HG03097 (cell line): ENCODE results near the gene CARM1.

Experiments
- ATAC-seq: cut with Tn5 transposase; IDR thresholded peaks from one replicate; pipeline ENCODE4 v1.9.1; 2021; ENCODE audit not compliant: unreplicated experiment, low FRiP score

Gene CARM1

DNA sequence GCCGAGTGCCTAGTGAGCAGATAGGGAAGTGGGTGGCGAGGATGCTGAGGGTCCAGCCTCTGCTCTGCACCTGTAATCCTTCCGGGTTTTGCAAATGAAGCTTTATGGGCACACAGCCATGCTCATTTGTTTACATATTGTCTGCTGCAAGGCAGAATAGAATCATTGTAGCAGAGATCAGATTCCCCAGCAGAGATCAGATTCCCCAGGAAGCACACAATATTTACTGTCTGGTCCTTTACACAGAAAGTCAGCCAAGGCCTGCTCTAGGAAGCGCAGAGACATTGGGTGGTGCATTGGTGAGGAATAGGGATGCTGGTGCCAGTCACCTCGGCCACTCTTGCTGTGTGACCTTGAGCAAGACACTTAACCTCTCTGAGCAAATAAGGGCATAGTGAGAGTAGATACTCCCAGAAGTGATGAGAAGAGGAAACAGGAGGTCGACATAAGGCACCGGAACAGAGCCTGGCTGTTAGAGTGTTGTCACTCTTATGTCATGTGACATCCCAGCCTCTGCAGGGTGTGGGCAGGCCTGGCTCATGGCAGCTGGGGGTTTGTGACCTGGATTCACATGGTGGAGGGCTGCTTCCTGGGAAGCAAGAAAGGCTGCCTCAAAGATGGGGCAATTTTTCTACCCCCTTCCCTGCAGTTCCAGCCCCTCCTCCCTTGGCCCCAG is 25.6 kb downstream of the CARM1 start:
- ATAC-seq, result no peak

DNA sequence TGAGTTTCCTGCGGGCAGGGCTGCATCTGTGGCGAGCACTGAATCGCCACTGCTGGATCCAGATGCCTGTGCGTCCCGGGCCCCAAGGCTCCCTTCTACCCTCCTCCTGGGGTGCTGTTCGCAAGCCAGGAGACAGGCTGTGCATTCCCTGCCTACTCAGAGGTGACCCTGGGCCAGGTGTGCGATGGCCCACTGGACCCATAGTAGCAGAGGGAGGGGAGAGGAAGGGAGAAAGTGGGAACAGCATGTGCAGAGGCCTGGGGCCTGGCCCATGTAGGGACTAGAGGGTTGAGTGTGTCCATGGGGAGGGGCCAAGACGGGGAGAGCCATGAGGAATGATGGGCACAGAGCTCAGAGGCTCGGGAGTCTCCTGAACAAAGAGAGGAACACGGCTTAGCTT is 27.3 kb downstream of the CARM1 start:
- ATAC-seq, result no peak

DNA sequence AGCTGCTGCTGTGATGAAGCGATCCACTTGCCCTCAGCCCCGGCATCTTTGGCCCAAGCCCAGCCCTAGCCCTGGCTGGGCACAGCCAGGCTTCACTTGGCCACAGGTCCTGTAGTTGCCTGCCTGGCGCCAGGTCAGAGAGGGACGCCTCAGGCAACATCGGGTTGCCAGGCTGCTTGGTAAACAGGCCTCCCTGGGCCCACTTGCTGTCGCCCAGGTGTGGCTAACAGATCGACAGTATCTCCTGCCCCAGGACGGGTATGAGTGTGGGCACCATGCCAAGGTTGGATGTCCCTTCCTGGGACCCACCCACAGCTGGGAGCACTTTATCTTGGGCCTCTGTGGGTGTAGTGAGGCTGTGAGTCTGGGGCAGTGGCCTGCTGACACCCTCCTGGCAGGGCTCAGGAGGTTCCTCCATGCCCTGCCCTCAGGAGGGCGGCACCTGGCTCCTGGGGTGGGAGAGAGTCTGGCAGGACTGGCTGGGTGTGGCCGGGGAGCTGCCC is 27.8 kb downstream of the CARM1 start:
- ATAC-seq, result no peak

DNA sequence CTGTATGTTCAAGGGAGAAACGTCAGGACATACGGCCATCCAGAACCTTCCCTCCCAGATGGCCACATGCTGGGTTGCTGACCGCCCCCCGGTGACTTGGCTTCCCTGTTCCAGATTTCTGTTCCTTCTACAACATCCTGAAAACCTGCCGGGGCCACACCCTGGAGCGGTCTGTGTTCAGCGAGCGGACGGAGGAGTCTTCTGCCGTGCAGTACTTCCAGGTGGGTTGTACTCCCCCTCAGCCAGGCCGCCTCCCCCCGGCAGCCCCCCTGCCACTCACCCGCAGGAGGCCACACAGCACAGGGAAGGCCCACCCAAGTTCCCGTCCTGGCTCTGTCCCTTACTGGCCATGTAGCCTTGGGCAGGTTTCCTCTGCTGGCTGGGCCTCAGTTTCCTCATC is 36.6 kb downstream of the CARM1 start:
- ATAC-seq, result no peak

DNA sequence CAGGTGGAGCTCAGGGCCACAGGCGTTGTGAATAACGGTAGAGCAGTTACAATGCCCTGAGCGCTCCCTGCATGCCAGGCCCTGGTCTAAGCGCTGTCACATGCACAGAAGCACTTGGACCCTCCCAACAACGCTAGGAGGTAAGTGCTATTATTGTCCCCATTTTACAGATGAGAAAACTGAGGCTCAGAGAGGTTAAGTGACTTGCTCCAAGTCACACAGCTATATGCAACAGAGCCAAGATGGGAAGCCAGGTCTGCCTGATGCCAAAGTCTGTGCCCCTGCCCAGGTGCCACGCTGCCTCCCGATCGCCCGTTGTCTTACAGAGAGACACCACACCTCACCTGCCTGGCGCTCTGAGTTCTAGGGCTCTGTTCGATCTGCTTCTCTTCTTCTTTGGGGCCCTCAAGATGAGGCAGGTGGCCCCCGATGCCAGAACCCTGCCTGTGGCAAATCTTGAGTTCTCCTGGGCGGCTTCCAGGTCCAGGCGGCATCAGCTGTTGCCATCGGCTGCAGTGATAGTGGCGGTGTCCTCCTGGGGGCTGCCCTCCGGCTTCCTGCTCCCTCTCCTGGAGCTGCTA is 37.1 kb downstream of the CARM1 start:
- no peak for ATAC-seq

DNA sequence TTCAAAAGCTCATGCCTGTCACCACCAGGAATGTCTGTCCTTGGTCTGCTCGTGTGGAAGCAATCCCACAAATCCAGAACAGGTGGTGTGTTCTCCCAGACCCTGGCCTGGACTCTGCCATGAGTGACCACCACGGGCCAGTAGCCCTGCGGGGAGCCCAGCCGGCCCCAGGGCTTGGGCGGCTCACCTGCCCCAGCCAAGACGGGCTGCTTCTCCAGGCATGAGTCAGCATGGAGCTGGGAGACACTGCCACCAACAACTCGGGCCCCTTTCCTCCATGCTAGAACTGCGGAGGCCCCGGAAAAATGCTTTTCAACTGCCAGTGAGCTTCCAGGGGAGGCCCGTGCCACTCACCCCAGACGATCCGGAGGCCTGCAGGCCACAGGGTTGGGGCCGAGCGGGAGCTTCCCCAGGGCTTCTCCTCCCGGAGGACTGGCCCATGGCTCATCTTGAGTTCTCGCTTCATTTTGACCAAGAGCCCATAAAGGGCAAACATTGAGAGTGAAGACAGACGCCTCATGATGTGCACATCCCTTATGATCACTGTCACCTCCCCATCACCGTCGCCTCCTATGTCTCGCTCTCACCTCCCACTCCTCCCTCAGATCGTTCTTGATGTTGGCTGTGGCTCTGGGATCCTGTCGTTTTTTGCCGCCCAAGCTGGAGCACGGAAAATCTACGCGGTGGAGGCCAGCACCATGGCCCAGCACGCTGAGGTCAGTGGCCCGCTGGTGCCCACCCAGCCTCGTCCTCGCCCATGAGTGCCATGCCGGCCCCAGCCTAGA is 40.4 kb downstream of the CARM1 start:
- ATAC-seq, result no peak

DNA sequence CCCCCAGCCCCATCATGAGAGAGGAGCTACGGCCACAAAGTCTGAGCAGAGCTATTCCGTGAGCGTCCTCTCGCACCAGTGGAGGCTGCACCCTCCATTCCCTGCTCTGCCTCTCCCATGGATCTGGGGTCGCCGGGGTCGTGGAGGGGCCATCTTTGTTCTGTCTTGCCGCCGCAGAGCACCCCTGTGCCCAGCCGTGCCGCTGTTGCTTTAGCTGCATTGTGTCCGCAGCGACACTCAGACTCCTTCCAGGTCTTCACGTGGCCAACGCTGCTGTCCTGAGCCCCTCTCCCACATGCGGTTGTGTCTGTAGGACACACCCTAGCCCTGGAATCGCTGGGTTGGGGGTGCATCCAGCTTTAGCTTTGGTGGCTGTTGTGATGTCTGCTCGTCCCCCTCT is 41.3 kb downstream of the CARM1 start:
- ATAC-seq, result no peak

- ATAC-seq, result no peak
These were observed 42.5 kb downstream of the CARM1 start for GRCh38 chr19:10913716-10914340.

GRCh38 chr19:10915130-10916091 is 44.1 kb downstream of the CARM1 start:
- ATAC-seq, result no peak

DNA sequence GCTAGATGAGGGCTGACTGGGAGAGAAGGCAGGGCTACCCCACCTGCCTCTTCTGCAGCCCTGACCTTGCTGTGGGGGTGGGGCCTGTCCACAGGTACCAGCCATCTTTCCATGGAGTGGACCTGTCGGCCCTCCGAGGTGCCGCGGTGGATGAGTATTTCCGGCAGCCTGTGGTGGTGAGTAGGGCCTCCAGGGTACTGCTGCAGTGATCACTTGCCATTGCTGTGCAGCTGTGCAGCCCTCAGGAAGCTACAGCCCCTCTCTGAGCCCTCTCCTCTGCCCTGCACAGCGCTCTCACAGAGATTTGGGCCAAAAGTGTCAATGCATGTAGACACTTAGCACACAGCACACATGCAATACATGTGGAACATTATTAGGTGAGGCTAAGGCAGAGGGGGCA is 45.2 kb downstream of the CARM1 start:
- ATAC-seq, result no peak

DNA sequence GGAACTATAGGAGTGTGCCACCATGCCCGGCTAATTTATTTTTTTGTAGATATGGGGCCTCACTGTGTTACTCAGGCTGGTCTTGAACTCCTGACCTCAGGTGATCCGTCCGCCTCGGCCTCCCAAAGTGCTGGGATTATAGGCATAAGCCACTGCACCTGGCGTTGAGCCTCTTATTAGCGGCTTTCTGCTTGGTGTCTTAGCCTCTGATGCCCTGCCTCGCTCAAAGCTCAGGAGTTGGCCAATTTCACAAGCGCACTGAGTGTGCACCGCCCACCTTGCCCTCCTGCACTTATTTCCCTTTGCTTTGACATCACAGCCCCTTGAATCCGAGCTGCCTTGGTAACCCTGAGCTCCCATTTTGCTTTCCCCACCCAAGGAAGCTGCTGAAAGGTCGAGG is 47.0 kb downstream of the CARM1 start:
- ATAC-seq, result no peak

GRCh38 chr19:10919352-10920287 is 48.3 kb downstream of the CARM1 start:
- no peak for ATAC-seq

DNA sequence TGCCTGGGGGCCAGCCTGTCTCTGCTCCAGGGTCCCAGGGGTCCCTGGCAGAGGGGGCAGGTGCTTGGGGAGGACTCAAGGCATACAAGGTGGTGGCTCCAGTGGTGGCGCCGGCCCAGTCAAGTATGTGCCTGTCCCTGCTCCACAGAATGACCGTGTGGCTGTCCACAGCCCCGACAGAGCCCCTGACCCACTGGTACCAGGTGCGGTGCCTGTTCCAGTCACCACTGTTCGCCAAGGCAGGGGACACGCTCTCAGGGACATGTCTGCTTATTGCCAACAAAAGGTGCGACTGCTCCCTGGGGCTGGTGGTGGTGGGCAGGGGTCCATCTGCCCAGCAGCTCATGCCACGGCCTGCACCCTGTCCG is 48.9 kb downstream of the CARM1 start:
- no peak for ATAC-seq

DNA sequence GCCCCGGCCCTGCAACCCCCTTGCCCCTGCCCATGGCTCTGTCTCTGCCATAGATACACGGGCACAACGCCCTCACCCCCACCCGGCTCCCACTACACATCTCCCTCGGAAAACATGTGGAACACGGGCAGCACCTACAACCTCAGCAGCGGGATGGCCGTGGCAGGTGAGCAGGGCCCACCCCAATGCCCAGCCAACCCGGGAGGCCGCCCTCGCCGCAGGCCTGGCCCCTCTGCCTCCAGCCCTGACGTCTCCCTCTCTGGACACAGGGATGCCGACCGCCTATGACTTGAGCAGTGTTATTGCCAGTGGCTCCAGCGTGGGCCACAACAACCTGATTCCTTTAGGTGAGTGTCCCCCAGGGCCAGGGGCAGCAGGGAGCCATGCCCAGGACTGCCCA is 49.4 kb downstream of the CARM1 start:
- ATAC-seq, result no peak

DNA sequence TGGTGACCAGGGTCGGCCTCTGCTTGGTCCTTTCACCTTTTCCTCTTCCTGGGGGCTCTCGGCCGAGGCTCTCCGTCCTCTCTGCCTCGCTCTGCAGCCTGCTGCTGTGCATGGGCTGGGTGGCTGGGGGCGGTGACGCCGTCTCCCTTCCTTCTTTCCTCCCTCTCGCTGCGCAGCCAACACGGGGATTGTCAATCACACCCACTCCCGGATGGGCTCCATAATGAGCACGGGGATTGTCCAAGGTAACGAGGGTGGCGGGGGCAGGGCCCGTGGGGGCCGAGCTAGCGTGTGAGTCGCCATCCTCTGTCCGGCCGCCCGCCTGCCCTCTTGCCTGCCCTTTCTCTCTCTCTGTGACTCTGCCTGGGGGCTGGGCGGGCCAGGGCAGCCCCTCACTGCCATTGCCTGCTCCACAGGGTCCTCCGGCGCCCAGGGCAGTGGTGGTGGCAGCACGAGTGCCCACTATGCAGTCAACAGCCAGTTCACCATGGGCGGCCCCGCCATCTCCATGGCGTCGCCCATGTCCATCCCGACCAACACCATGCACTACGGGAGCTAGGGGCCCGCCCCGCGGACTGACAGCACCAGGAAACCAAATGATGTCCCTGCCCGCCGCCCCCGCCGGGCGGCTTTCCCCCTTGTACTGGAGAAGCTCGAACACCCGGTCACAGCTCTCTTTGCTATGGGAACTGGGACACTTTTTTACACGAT is 50.0 kb downstream of the CARM1 start:
- no peak for ATAC-seq

GRCh38 chr19:10921910-10922637 is 50.7 kb downstream of the CARM1 start:
- no peak for ATAC-seq

- no peak for ATAC-seq
These were observed 51.3 kb downstream of the CARM1 start for GRCh38 chr19:10922638-10923014.
